ENCODE results near the gene PHLDB1. TPM values are rescaled to one million over a fixed set of nuclear protein-coding genes. Genes with fewer than 3 reads are reported as not detected.

Gene PHLDB1
- polyA plus RNA-seq, 1 of the 3 experiments (the other 2 are of a cell fraction) = 89.4 TPM

- TF ChIP-seq, protein P1, sequence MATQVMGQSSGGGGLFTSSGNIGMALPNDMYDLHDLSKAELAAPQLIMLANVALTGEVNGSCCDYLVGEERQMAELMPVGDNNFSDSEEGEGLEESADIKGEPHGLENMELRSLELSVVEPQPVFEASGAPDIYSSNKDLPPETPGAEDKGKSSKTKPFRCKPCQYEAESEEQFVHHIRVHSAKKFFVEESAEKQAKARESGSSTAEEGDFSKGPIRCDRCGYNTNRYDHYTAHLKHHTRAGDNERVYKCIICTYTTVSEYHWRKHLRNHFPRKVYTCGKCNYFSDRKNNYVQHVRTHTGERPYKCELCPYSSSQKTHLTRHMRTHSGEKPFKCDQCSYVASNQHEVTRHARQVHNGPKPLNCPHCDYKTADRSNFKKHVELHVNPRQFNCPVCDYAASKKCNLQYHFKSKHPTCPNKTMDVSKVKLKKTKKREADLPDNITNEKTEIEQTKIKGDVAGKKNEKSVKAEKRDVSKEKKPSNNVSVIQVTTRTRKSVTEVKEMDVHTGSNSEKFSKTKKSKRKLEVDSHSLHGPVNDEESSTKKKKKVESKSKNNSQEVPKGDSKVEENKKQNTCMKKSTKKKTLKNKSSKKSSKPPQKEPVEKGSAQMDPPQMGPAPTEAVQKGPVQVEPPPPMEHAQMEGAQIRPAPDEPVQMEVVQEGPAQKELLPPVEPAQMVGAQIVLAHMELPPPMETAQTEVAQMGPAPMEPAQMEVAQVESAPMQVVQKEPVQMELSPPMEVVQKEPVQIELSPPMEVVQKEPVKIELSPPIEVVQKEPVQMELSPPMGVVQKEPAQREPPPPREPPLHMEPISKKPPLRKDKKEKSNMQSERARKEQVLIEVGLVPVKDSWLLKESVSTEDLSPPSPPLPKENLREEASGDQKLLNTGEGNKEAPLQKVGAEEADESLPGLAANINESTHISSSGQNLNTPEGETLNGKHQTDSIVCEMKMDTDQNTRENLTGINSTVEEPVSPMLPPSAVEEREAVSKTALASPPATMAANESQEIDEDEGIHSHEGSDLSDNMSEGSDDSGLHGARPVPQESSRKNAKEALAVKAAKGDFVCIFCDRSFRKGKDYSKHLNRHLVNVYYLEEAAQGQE (IDR thresholded peaks at IDR 0.05; ENCODE audit: low read depth, low read length) = no peak
- TF ChIP-seq RAD21 (IDR thresholded peaks at IDR 0.05; ENCODE audit: low read length) (no peak), TAF1 (IDR thresholded peaks at IDR 0.05; ENCODE audit: borderline replicate concordance, low read depth, low read length) (no peak), EZH2phosphoT487 (IDR thresholded peaks at IDR 0.05; ENCODE audit: borderline replicate concordance, low read depth) (no peak), MEF2A (IDR thresholded peaks at IDR 0.05; ENCODE audit: borderline replicate concordance, low read depth) (no peak)
- TF ChIP-seq, protein P2, sequence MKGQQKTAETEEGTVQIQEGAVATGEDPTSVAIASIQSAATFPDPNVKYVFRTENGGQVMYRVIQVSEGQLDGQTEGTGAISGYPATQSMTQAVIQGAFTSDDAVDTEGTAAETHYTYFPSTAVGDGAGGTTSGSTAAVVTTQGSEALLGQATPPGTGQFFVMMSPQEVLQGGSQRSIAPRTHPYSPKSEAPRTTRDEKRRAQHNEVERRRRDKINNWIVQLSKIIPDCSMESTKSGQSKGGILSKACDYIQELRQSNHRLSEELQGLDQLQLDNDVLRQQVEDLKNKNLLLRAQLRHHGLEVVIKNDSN (IDR thresholded peaks at IDR 0.05; ENCODE audit: borderline replicate concordance, low read depth) = no peak
These were observed 96.2 kb downstream of the PHLDB1 start (continued) for GRCh38 chr11:118703563-118704106.

DNA sequence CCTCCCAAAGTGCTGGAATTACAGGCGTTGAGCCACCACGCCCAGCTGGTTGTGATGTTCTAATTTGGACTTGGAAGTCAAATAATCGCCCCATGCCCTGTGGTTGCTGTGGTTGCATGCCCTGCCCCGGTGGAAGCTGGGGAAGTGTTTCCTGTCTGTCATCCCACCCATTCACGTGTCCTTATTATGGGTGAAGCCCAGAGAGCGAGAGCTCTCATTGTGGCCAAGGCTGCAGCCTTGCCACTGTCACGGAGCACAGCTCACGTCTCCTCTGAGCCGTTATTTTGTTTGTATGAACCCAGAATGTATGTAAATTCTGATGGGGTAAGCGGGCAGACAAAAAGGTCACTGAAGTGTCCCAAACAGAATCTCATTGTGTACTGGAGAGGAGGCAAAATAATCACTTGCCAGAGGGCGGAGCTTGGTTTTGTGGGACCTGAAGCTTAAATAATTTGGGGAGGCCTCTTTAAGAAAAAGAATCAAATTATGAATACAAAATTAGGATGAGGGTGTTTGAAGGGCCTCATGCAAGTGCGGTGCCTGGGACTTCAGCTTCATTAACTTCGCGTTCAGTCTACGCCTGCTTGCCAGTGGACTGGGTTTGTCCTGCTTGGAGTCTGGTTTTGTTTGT is 97.8 kb downstream of the PHLDB1 start:
- DNase-seq = no peak
- WGBS (ENCODE audit: low lambda C conversion rate) = 86% methylated on average over 13 of the region's 15 CpGs
- CTCF ChIA-PET = interaction anchor here (0.6 to 2.0 kb wide), 7 partner anchors 10 to 46 kb away, joined by 3 to 9 read pairs (median 3); no protein-coding TSS in a partner anchor

More for the DNA sequence above, 97.8 kb downstream of the PHLDB1 start:
- Histone ChIP-seq H3K9ac (no peak overlapping the region), H3K4me2 (no peak overlapping the region), H3K9me3 (no peaks in the 10 kb centered on the region), H3K9me2 (no peaks in the 10 kb centered on the region), H3K27ac (ENCODE audit: low read depth in 2 of 2, low read length in 1 of 2) (no peak overlapping the region), H3K4me3 (ENCODE audit: low read depth in 2 of 2, low read length in 1 of 2) (no peak overlapping the region), H3K27me3 (ENCODE audit: insufficient read depth) (no peaks in the 10 kb centered on the region; the same call in 1 of the 2 replicates), H4K20me1 (ENCODE audit: insufficient read depth) (no peaks in the 10 kb centered on the region), H3K79me2 (ENCODE audit: insufficient read depth) (no peaks in the 10 kb centered on the region), H3K4me1 (ENCODE audit: control insufficient read depth in 1 of 2, insufficient read depth in 2 of 2, low read depth in 1 of 2, low read length in 1 of 2) (peaks cover 0 to 12% of the 10 kb centered on the region in 2 experiments; a peak in 1 of 4 replicates), H3F3A (replicated peaks; ENCODE audit: insufficient read depth) (no peaks in the 10 kb centered on the region), H2AFZ (ENCODE audit: low read depth) (no peak overlapping the region), H3K36me3 (replicated peaks in 1 of 2; ENCODE audit: control insufficient read depth in 1 of 2, insufficient read depth in 2 of 2, low read length in 1 of 2) (no peaks in the 10 kb centered on the region)
- TF ChIP-seq, protein P1 (IDR thresholded peaks at IDR 0.05; ENCODE audit: low read depth, low read length) = no peak
- TF ChIP-seq JUND (IDR thresholded peaks at IDR 0.05) = no peak
- TF ChIP-seq RXRA (IDR thresholded peaks at IDR 0.05; ENCODE audit: borderline replicate concordance, low read depth) = no peak
- TF ChIP-seq IRF3 (IDR thresholded peaks at IDR 0.05; ENCODE audit: low read depth, low read length) = no peak
- TF ChIP-seq SMC3 (IDR thresholded peaks at IDR 0.05; ENCODE audit: low read depth, low read length) = no peak
- no peak for TF ChIP-seq RCOR1 (IDR thresholded peaks at IDR 0.05; ENCODE audit: low read length)
- TF ChIP-seq FOXM1 (IDR thresholded peaks at IDR 0.05; ENCODE audit: low read depth) = no peak
- TF ChIP-seq ELF1 (IDR thresholded peaks at IDR 0.05) = no peak
- TF ChIP-seq TAF1 (IDR thresholded peaks at IDR 0.05; ENCODE audit: borderline replicate concordance, low read depth, low read length) = no peak
- TF ChIP-seq, protein P2 (IDR thresholded peaks at IDR 0.05; ENCODE audit: borderline replicate concordance, low read depth) = no peak
- no peak for TF ChIP-seq RFX5 (IDR thresholded peaks at IDR 0.05; ENCODE audit: low read length)
- TF ChIP-seq RAD21 (IDR thresholded peaks at IDR 0.05; ENCODE audit: low read length) = no peak
- no peak for TF ChIP-seq YY1 (IDR thresholded peaks at IDR 0.05; ENCODE audit: low read depth)
- no peak for TF ChIP-seq EZH2phosphoT487 (IDR thresholded peaks at IDR 0.05; ENCODE audit: borderline replicate concordance, low read depth)
- TF ChIP-seq, protein P3, sequence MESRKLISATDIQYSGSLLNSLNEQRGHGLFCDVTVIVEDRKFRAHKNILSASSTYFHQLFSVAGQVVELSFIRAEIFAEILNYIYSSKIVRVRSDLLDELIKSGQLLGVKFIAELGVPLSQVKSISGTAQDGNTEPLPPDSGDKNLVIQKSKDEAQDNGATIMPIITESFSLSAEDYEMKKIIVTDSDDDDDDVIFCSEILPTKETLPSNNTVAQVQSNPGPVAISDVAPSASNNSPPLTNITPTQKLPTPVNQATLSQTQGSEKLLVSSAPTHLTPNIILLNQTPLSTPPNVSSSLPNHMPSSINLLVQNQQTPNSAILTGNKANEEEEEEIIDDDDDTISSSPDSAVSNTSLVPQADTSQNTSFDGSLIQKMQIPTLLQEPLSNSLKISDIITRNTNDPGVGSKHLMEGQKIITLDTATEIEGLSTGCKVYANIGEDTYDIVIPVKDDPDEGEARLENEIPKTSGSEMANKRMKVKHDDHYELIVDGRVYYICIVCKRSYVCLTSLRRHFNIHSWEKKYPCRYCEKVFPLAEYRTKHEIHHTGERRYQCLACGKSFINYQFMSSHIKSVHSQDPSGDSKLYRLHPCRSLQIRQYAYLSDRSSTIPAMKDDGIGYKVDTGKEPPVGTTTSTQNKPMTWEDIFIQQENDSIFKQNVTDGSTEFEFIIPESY (IDR thresholded peaks at IDR 0.05; ENCODE audit: borderline replicate concordance, low read depth) = no peak
- POLR2A ChIA-PET = no interaction called here

Data from SK-N-SH (cell line).